ENCODE results near the gene PHF14.

The PHF14 gene

GRCh38 chr7:11166051-11166450 is 192.4 kb downstream of the PHF14 start:
- TF ChIP-seq CTCF (IDR thresholded peaks at IDR 0.05; ENCODE audit: insufficient read depth, low read depth, low read length, missing control alignments), result no peak
- no peak overlapping the region for H3K4me3 ChIP-seq (ENCODE audit: low read length)
- DNase-seq (ENCODE audit: low read depth), result no peak

GRCh38 chr7:11168650-11169170 is 195.0 kb downstream of the PHF14 start:
- no peak overlapping the region for H3K4me3 ChIP-seq (ENCODE audit: low read length)
- no peak for TF ChIP-seq CTCF (IDR thresholded peaks at IDR 0.05; ENCODE audit: insufficient read depth, low read depth, low read length, missing control alignments)
- DNase-seq (ENCODE audit: low read depth), result no peak

GRCh38 chr7:11170175-11170574 is 196.5 kb downstream of the PHF14 start:
- H3K4me3 ChIP-seq (ENCODE audit: low read length), result no peak overlapping the region
- no peak for TF ChIP-seq CTCF (IDR thresholded peaks at IDR 0.05; ENCODE audit: insufficient read depth, low read depth, low read length, missing control alignments)
- DNase-seq (ENCODE audit: low read depth), result no peak

GRCh38 chr7:11170863-11171568 is 197.3 kb downstream of the PHF14 start:
- H3K4me3 ChIP-seq (ENCODE audit: low read length), result no peak overlapping the region
- TF ChIP-seq CTCF (IDR thresholded peaks at IDR 0.05; ENCODE audit: insufficient read depth, low read depth, low read length, missing control alignments), result no peak
- peak; percentile 7 for DNase-seq (ENCODE audit: low read depth)

GRCh38 chr7:11171569-11172192 is 198.0 kb downstream of the PHF14 start:
- no peak overlapping the region for H3K4me3 ChIP-seq (ENCODE audit: low read length)
- TF ChIP-seq CTCF (IDR thresholded peaks at IDR 0.05; ENCODE audit: insufficient read depth, low read depth, low read length, missing control alignments), result no peak
- DNase-seq (ENCODE audit: low read depth), result no peak

GRCh38 chr7:11172835-11173234 is 199.2 kb downstream of the PHF14 start:
- TF ChIP-seq CTCF (IDR thresholded peaks at IDR 0.05; ENCODE audit: insufficient read depth, low read depth, low read length, missing control alignments), result no peak
- no peak overlapping the region for H3K4me3 ChIP-seq (ENCODE audit: low read length)
- DNase-seq (ENCODE audit: low read depth), result no peak

All from epithelial cell of esophagus (primary cell).